SU-DHL-6 (cell line): ENCODE data around the gene SCML1.

Experiments
- H2AFZ ChIP-seq: fragments of 200-600 bp; sonication (generic); 2 replicates; pipeline ENCODE4 v1.6.1; 2014; ENCODE audit warnings: low read depth, mild to moderate bottlenecking, moderate library complexity, mixed read lengths, antibody characterized with exemption, low read length; ENCODE audit not compliant: severe bottlenecking
- H3F3A ChIP-seq: fragments of 200-600 bp; shearing (Covaris generic); 2 replicates; pipeline ENCODE4 v1.6.0; 2016; ENCODE audit warnings: antibody characterized with exemption, mild to moderate bottlenecking; ENCODE audit not compliant: insufficient read depth
- H3K27ac ChIP-seq: fragments of 200-600 bp; sonication (generic); 2 replicates; pipeline ENCODE4 v1.5.1; 2016; ENCODE audit warnings: low read depth, mild to moderate bottlenecking, low read length, moderate library complexity, mixed read lengths
- H3K27me3 ChIP-seq: fragments of 200-600 bp; sonication (generic), shearing (Covaris generic); 2 replicates; pipeline ENCODE4 v1.6.0; 2014; ENCODE audit warnings: mild to moderate bottlenecking, low read length
- H3K36me3 ChIP-seq: fragments of 200-600 bp; sonication (generic); 2 replicates; pipeline ENCODE4 v1.6.1; 2014; ENCODE audit warnings: mild to moderate bottlenecking, low read length, mixed read lengths
- H3K4me2 ChIP-seq: fragments of 300-600, 200-600 bp; shearing (Covaris generic), sonication (generic); 2 replicates; pipeline ENCODE4 v1.6.0; 2014; ENCODE audit warnings: low read length, low read depth, mild to moderate bottlenecking; ENCODE audit not compliant: poor library complexity, severe bottlenecking
- H3K4me3 ChIP-seq: fragments of 200-600 bp; sonication (generic); 2 replicates; pipeline ENCODE4 v1.5.1; 2014; ENCODE audit warnings: antibody characterized with exemption, low read length, mild to moderate bottlenecking, mixed read lengths; ENCODE audit not compliant: insufficient read depth, poor library complexity, severe bottlenecking
- H3K79me2 ChIP-seq: fragments of 200-600 bp; sonication (generic); 2 replicates; pipeline ENCODE4 v1.6.1; 2014; ENCODE audit warnings: mild to moderate bottlenecking, low read length, moderate library complexity; ENCODE audit not compliant: insufficient read depth
- H3K9ac ChIP-seq: fragments of 200-600 bp; sonication (generic); 2 replicates; pipeline ENCODE4 v1.7.0; 2014; ENCODE audit warnings: mild to moderate bottlenecking, low read length
- H3K9me2 ChIP-seq: fragments of 200-600 bp; sonication (generic); replicated peaks from 2 replicates; pipeline ENCODE4 v1.6.1; 2014; ENCODE audit warnings: low read length; ENCODE audit not compliant: insufficient read depth
- H3K9me3 ChIP-seq: fragments of 200-600 bp; sonication (generic); 2 replicates; pipeline ENCODE4 v1.6.1; 2014; ENCODE audit warnings: low read length, mixed read lengths; ENCODE audit not compliant: insufficient read depth
- H4K20me1 ChIP-seq: fragments of 200-600 bp; sonication (generic); 2 replicates; pipeline ENCODE4 v1.6.1; 2014; ENCODE audit warnings: low read depth, mild to moderate bottlenecking, antibody characterized with exemption, low read length, moderate library complexity, mixed read lengths
- EZH2phosphoT487 ChIP-seq: fragments of 200-600 bp; sonication (generic), shearing (Covaris generic); conservative IDR thresholded peaks from 2 replicates; pipeline ENCODE4 v1.6.1; 2018; ENCODE audit warnings: mild to moderate bottlenecking, antibody characterized with exemption, low read length, moderate library complexity, mixed read lengths
- TF ChIP-seq, protein P1 (sequence below): fragments of 200-600 bp; sonication (generic); IDR thresholded peaks from one replicate; pipeline ENCODE4 v1.5.1; 2017; ENCODE audit warnings: antibody characterized with exemption, mild to moderate bottlenecking, low read length, moderate library complexity; ENCODE audit not compliant: insufficient read depth, poor library complexity, severe bottlenecking

SCML1 gene

GRCh38 chrX:17803449-17803848, 66.2 kb downstream of the SCML1 start:
- H4K20me1 ChIP-seq, result no peaks in the 10 kb centered on the region
- H3K27me3 ChIP-seq, result no peaks in the 10 kb centered on the region
- H3K79me2 ChIP-seq, result no peaks in the 10 kb centered on the region
- H3K9ac ChIP-seq, result no peak overlapping the region
- H3K4me3 ChIP-seq, result no peak overlapping the region
- TF ChIP-seq EZH2phosphoT487, result no peak
- TF ChIP-seq, protein P1, sequence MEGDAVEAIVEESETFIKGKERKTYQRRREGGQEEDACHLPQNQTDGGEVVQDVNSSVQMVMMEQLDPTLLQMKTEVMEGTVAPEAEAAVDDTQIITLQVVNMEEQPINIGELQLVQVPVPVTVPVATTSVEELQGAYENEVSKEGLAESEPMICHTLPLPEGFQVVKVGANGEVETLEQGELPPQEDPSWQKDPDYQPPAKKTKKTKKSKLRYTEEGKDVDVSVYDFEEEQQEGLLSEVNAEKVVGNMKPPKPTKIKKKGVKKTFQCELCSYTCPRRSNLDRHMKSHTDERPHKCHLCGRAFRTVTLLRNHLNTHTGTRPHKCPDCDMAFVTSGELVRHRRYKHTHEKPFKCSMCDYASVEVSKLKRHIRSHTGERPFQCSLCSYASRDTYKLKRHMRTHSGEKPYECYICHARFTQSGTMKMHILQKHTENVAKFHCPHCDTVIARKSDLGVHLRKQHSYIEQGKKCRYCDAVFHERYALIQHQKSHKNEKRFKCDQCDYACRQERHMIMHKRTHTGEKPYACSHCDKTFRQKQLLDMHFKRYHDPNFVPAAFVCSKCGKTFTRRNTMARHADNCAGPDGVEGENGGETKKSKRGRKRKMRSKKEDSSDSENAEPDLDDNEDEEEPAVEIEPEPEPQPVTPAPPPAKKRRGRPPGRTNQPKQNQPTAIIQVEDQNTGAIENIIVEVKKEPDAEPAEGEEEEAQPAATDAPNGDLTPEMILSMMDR, result no peak
- H3F3A ChIP-seq, result no peaks in the 10 kb centered on the region
- H3K4me2 ChIP-seq, result no peak overlapping the region
- H3K27ac ChIP-seq, result no peak overlapping the region
- H3K36me3 ChIP-seq, result no peaks in the 10 kb centered on the region
- no peaks in the 10 kb centered on the region for H3K9me3 ChIP-seq
- no peaks in the 10 kb centered on the region for H3K9me2 ChIP-seq
- no peak overlapping the region for H2AFZ ChIP-seq
